AG08396 (cell line): ENCODE data around the gene POLR2L.
A peak's percentile ranks its signal among the peaks of the same experiment; 100 is the strongest.

Source experiments
- DNase-seq: peaks from one replicate; pipeline ENCODE4 v3.0.0; 2012; ENCODE audit warnings: low spot score, mixed read lengths

The POLR2L gene

GRCh38 chr11:868802-869201 is 26.5 kb upstream of the POLR2L start:
- no peak for DNase-seq

- DNase-seq, result no peak
These were observed 26.1 kb upstream of the POLR2L start for GRCh38 chr11:868394-868793.

- no peak for DNase-seq
These were observed 25.6 kb upstream of the POLR2L start for GRCh38 chr11:867856-868358.

GRCh38 chr11:866481-866880 is 24.2 kb upstream of the POLR2L start:
- no peak for DNase-seq

GRCh38 chr11:865462-866430 is 23.4 kb upstream of the POLR2L start:
- no peak for DNase-seq

- DNase-seq, result no peak
These were observed 22.6 kb upstream of the POLR2L start for GRCh38 chr11:864898-865297.

- DNase-seq, result no peak
These were observed 21.8 kb upstream of the POLR2L start for GRCh38 chr11:863910-864827.

GRCh38 chr11:863023-863909 is 20.9 kb upstream of the POLR2L start:
- DNase-seq, result no peak

GRCh38 chr11:862696-863022 is 20.3 kb upstream of the POLR2L start:
- no peak for DNase-seq

GRCh38 chr11:862081-862661 is 19.8 kb upstream of the POLR2L start:
- DNase-seq, result no peak

- DNase-seq, result no peak
These were observed 18.8 kb upstream of the POLR2L start for GRCh38 chr11:861105-861479.

GRCh38 chr11:860234-861104 is 18.1 kb upstream of the POLR2L start:
- DNase-seq, result no peak

GRCh38 chr11:859394-860131 is 17.2 kb upstream of the POLR2L start:
- peak; percentile 98 for DNase-seq

GRCh38 chr11:858762-859339 is 16.5 kb upstream of the POLR2L start:
- no peak for DNase-seq

- DNase-seq, result no peak
These were observed 15.9 kb upstream of the POLR2L start for GRCh38 chr11:858053-858761.

- DNase-seq, result no peak
These were observed 14.1 kb upstream of the POLR2L start for GRCh38 chr11:856397-856796.

- DNase-seq, result no peak
These were observed 13.5 kb upstream of the POLR2L start for GRCh38 chr11:855796-856195.

- no peak for DNase-seq
These were observed 13.0 kb upstream of the POLR2L start for GRCh38 chr11:855330-855674.
